ENCODE measurements around the gene OLA1. TPM values are rescaled to one million over a fixed set of nuclear protein-coding genes. Genes with fewer than 3 reads are reported as not detected.

Gene OLA1
- polyA plus RNA-seq, 1 donor (not counting 4 experiments of a cell fraction or from before 2014, with no cell fraction given) = 217 TPM

DNA sequence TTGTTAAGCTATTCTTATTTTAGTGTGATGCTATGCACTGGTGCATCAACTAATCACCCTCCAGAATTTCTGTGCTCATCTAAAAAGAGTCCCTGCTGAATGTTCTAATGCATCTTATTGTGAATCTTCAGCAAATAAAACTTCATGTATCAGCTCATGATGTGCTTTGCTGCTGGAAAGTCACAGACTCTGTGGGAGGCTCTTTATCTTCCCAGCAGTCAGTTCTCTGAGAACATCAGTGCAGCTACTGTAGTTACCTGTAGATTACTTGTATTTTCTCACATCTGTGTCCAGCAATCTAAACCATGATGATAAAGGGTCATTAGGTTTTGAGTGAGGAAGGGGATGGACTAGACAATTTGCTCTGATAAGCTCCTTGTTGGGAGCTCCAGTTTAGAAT, 141.6 kb downstream of the OLA1 start:
- no peak overlapping the region for H2AFZ ChIP-seq (ENCODE audit: control insufficient read depth, low read length)
- no peak overlapping the region for H3K4me3 ChIP-seq (ENCODE audit: control insufficient read depth in 2 of 3, extremely low read depth in 1 of 3, insufficient read depth in 2 of 3, low read depth in 1 of 3, low read length in 3 of 3)
- H3K79me2 ChIP-seq (ENCODE audit: control insufficient read depth, insufficient read depth, low read length) = no peaks in the 10 kb centered on the region
- TF ChIP-seq EZH2 (IDR thresholded peaks at IDR 0.05; ENCODE audit: low read length) = no peak
- TF ChIP-seq, protein P1, sequence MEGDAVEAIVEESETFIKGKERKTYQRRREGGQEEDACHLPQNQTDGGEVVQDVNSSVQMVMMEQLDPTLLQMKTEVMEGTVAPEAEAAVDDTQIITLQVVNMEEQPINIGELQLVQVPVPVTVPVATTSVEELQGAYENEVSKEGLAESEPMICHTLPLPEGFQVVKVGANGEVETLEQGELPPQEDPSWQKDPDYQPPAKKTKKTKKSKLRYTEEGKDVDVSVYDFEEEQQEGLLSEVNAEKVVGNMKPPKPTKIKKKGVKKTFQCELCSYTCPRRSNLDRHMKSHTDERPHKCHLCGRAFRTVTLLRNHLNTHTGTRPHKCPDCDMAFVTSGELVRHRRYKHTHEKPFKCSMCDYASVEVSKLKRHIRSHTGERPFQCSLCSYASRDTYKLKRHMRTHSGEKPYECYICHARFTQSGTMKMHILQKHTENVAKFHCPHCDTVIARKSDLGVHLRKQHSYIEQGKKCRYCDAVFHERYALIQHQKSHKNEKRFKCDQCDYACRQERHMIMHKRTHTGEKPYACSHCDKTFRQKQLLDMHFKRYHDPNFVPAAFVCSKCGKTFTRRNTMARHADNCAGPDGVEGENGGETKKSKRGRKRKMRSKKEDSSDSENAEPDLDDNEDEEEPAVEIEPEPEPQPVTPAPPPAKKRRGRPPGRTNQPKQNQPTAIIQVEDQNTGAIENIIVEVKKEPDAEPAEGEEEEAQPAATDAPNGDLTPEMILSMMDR (optimal IDR thresholded peaks at IDR 0.05 in 1 of 3, IDR thresholded peaks at IDR 0.05 in 1 of 3, conservative IDR thresholded peaks at IDR 0.05 in 1 of 3; ENCODE audit: extremely low read depth in 1 of 3, insufficient read depth in 2 of 3, low read length in 3 of 3) = no peak
- FAIRE-seq (no peak), DNase-seq (ENCODE audit: low read depth, low spot score) (no peak)
- no peak overlapping the region for H3K27ac ChIP-seq (ENCODE audit: control insufficient read depth, insufficient read depth, low read length)
- H3K9me1 ChIP-seq (ENCODE audit: control insufficient read depth, extremely low read depth, insufficient read depth, low read length) = no peaks in the 10 kb centered on the region
- H3K27me3 ChIP-seq (ENCODE audit: control insufficient read depth, extremely low read depth, insufficient read depth, low read length) = no peaks in the 10 kb centered on the region
- no peak overlapping the region for H3K4me2 ChIP-seq (ENCODE audit: control insufficient read depth, extremely low read depth, insufficient read depth, low read depth, low read length)
- peaks cover 0 to 1% of the 10 kb centered on the region in 2 experiments for H3K36me3 ChIP-seq (ENCODE audit: control insufficient read depth in 2 of 2, extremely low read depth in 1 of 2, insufficient read depth in 2 of 2, low read length in 2 of 2)
- dilution Hi-C loops (cut with MboI; ENCODE audit: extremely low pct_ligation_motif_present, low sequenced_read_pairs) = no loop called here
- no peaks in the 10 kb centered on the region for H4K20me1 ChIP-seq (ENCODE audit: control insufficient read depth, extremely low read depth, insufficient read depth, low read length)
- no peak overlapping the region for H3K9ac ChIP-seq (ENCODE audit: control insufficient read depth, extremely low read depth, insufficient read depth, low read length)
- H3K9me3 ChIP-seq (ENCODE audit: control insufficient read depth, low read depth, low read length) = no peaks in the 10 kb centered on the region
- H3K4me1 ChIP-seq (ENCODE audit: control insufficient read depth, extremely low read depth, insufficient read depth, low read length) = no peaks in the 10 kb centered on the region

DNA sequence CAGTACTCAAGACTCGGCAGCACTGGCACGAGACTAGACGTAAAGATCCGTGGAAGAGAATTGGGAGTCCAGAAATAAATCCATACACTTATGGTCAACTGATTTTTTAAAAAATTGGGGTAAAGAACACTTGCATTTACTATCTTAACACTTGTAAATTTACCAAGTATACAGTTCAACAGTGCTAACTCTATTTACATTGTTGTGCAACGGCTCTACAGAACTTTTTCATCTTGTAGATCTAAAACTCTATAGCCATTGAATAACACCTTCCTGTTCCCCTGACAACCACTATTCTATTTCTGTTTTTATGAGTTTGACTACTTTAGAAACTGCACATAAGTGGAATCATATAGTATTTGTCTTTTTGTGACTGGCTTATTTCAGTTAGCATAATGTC, 153.8 kb downstream of the OLA1 start:
- Histone ChIP-seq H3K4me2 (ENCODE audit: control insufficient read depth, extremely low read depth, insufficient read depth, low read depth, low read length) (no peak overlapping the region), H3K9me1 (ENCODE audit: control insufficient read depth, extremely low read depth, insufficient read depth, low read length) (no peaks in the 10 kb centered on the region), H4K20me1 (ENCODE audit: control insufficient read depth, extremely low read depth, insufficient read depth, low read length) (no peaks in the 10 kb centered on the region), H2AFZ (ENCODE audit: control insufficient read depth, low read length) (no peak overlapping the region), H3K9me3 (ENCODE audit: control insufficient read depth, low read depth, low read length) (no peaks in the 10 kb centered on the region), H3K79me2 (ENCODE audit: control insufficient read depth, insufficient read depth, low read length) (no peaks in the 10 kb centered on the region), H3K36me3 (ENCODE audit: control insufficient read depth in 2 of 2, extremely low read depth in 1 of 2, insufficient read depth in 2 of 2, low read length in 2 of 2) (no peaks in the 10 kb centered on the region), H3K27ac (ENCODE audit: control insufficient read depth, insufficient read depth, low read length) (no peak overlapping the region), H3K9ac (ENCODE audit: control insufficient read depth, extremely low read depth, insufficient read depth, low read length) (no peak overlapping the region), H3K27me3 (ENCODE audit: control insufficient read depth, extremely low read depth, insufficient read depth, low read length) (no peaks in the 10 kb centered on the region), H3K4me3 (ENCODE audit: control insufficient read depth in 2 of 3, extremely low read depth in 1 of 3, insufficient read depth in 2 of 3, low read depth in 1 of 3, low read length in 3 of 3) (no peak overlapping the region), H3K4me1 (ENCODE audit: control insufficient read depth, extremely low read depth, insufficient read depth, low read length) (no peaks in the 10 kb centered on the region)
- DNase-seq (ENCODE audit: low read depth, low spot score) = no peak
- FAIRE-seq = no peak
- dilution Hi-C loops (cut with MboI; ENCODE audit: extremely low pct_ligation_motif_present, low sequenced_read_pairs) = no loop called here
- no peak for TF ChIP-seq EZH2 (IDR thresholded peaks at IDR 0.05; ENCODE audit: low read length)
- TF ChIP-seq, protein P1 (optimal IDR thresholded peaks at IDR 0.05 in 1 of 3, IDR thresholded peaks at IDR 0.05 in 1 of 3, conservative IDR thresholded peaks at IDR 0.05 in 1 of 3; ENCODE audit: extremely low read depth in 1 of 3, insufficient read depth in 2 of 3, low read length in 3 of 3) = no peak

All from keratinocyte (primary cell).